Caco-2 (cell line): ENCODE data around the gene BUB1. TPM values are rescaled to one million over a fixed set of nuclear protein-coding genes. Genes with fewer than 3 reads are reported as not detected.

Experiments
- BruUV-seq: library from RNA; stranded (reverse); fragments of 400-500 nt; replicated peaks from 2 replicates; lab custom pipeline; 2021; lab: Mats Ljungman, UMichigan
- CTCF ChIA-PET: fragments of 300-600 bp; sonication (Branson Sonifier 250); formaldehyde crosslinking; loops from one replicate; lab custom pipeline; 2022; ENCODE audit warnings: antibody characterized with exemption; lab: Charles Lee
- POLR2A ChIA-PET: fragments of 300-600 bp; sonication (Branson Sonifier 250); formaldehyde crosslinking; loops from one replicate; lab custom pipeline; 2022; ENCODE audit warnings: antibody characterized with exemption; lab: Charles Lee
- DNase-seq, 2 experiments: peaks; one replicate each; pipeline versions ENCODE4 v3.0.0 to v3.0.0-alpha.2; 2020 to 2022
- H3K27me3 ChIP-seq: replicated peaks from 2 replicates; pipeline ENCODE4 v1.6.0; 2011; ENCODE audit warnings: low read length; ENCODE audit not compliant: control insufficient read depth, insufficient read depth
- H3K36me3 ChIP-seq: 2 replicates; pipeline ENCODE4 v1.5.1; 2011; ENCODE audit warnings: low read length; ENCODE audit not compliant: control insufficient read depth, insufficient read depth
- H3K4me1 ChIP-seq: fragments of 250-450 bp; sonication (Bioruptor Pico); 2 replicates; pipeline ENCODE4 v1.5.1; 2020; ENCODE audit warnings: mild to moderate bottlenecking
- H3K4me3 ChIP-seq: 2 replicates; pipeline ENCODE4 v1.5.1; 2011; ENCODE audit warnings: low read depth, mild to moderate bottlenecking, control low read depth, low read length
- H3K9me3 ChIP-seq: fragments of 250-450 bp; sonication (Bioruptor Pico); 2 replicates; pipeline ENCODE4 v1.5.1; 2020; ENCODE audit warnings: mild to moderate bottlenecking, moderate library complexity
- H3K27ac Mint-ChIP-seq: one replicate; pipeline ENCODE4 v1.8.0; 2022; ENCODE audit warnings: mixed read lengths; ENCODE audit not compliant: unreplicated experiment
- H3K27me3 Mint-ChIP-seq: one replicate; pipeline ENCODE4 v1.8.0; 2022; ENCODE audit warnings: mixed read lengths; ENCODE audit not compliant: insufficient read depth, unreplicated experiment
- H3K36me3 Mint-ChIP-seq: one replicate; pipeline ENCODE4 v1.8.0; 2022; ENCODE audit warnings: mild to moderate bottlenecking, mixed read lengths; ENCODE audit not compliant: insufficient read depth, unreplicated experiment
- H3K4me1 Mint-ChIP-seq: one replicate; pipeline ENCODE4 v1.8.0; 2022; ENCODE audit warnings: low read depth, mixed read lengths; ENCODE audit not compliant: unreplicated experiment
- H3K4me3 Mint-ChIP-seq: one replicate; pipeline ENCODE4 v1.8.0; 2022; ENCODE audit warnings: mild to moderate bottlenecking, moderate library complexity, mixed read lengths; ENCODE audit not compliant: unreplicated experiment
- H3K9me3 Mint-ChIP-seq: one replicate; pipeline ENCODE4 v1.8.0; 2022; ENCODE audit warnings: mixed read lengths; ENCODE audit not compliant: unreplicated experiment
- intact Hi-C: fragments of 100-400 bp; cut with micrococcal nuclease; formaldehyde crosslinking; loops from one replicate; pipeline ENCODE4 v1.10.0; 2022; ENCODE audit not compliant: unreplicated experiment
- total RNA-seq: library from RNA; stranded (reverse); gene quantifications from 2 replicates; pipeline ENCODE4 v1.2.3, GENCODE V29; 2022
- TF ChIP-seq, protein P1 (sequence below), 2 experiments: fragments of 200-600 bp in 1 of 2; IDR thresholded peaks; 1 replicate in 1 of 2; 2 replicates in 1 of 2; pipeline versions ENCODE4 v1.5.1 to v1.8.0; 2011 to 2022; ENCODE audit warnings: antibody characterized with exemption in 1 of 2, control low read depth in 1 of 2, inconsistent platforms in 1 of 2, low read depth in 1 of 2, low read length in 1 of 2, mild to moderate bottlenecking in 1 of 2, moderate library complexity in 1 of 2; ENCODE audit not compliant: insufficient read depth in 1 of 2, severe bottlenecking in 1 of 2, unreplicated experiment in 1 of 2

Gene BUB1
- total RNA-seq, 1 experiment from 2014 or later: 60.7 TPM

DNA sequence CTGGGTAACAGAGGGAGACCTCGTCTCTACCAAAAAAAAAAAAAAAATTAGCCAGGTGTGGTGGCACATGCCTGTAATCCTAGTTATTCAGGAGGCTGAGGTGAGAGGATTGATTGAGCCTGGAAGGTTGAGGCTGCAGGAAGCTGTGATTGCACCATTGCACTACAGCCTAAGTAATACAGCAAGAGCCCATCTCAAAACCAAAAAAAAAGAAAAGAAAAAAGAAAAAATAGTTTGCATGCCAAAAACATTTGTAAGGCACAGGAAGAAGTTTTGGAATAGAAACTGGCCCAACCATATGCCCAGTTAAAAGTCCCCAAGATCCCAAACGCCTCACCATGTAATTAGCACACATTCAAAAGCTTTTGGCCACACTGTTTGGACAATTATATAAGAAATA, 41.1 kb upstream of the BUB1 start:
- Mint-ChIP-seq H3K27ac (no peak overlapping the region), H3K36me3 (no peaks in the 10 kb centered on the region), H3K4me3 (no peak overlapping the region), H3K9me3 (no peaks in the 10 kb centered on the region), H3K4me1 (no peaks in the 10 kb centered on the region), H3K27me3 (no peaks in the 10 kb centered on the region)
- ChIA-PET CTCF (no interaction called here), POLR2A (no interaction called here)
- Histone ChIP-seq H3K4me3 (no peak overlapping the region), H3K27me3 (no peaks in the 10 kb centered on the region; the same call in 1 of the 2 replicates), H3K4me1 (no peaks in the 10 kb centered on the region), H3K36me3 (no peaks in the 10 kb centered on the region), H3K9me3 (no peaks in the 10 kb centered on the region)
- no TSS peak for BruUV-seq
- intact Hi-C loops: no loop called here
- TF ChIP-seq, protein P1, sequence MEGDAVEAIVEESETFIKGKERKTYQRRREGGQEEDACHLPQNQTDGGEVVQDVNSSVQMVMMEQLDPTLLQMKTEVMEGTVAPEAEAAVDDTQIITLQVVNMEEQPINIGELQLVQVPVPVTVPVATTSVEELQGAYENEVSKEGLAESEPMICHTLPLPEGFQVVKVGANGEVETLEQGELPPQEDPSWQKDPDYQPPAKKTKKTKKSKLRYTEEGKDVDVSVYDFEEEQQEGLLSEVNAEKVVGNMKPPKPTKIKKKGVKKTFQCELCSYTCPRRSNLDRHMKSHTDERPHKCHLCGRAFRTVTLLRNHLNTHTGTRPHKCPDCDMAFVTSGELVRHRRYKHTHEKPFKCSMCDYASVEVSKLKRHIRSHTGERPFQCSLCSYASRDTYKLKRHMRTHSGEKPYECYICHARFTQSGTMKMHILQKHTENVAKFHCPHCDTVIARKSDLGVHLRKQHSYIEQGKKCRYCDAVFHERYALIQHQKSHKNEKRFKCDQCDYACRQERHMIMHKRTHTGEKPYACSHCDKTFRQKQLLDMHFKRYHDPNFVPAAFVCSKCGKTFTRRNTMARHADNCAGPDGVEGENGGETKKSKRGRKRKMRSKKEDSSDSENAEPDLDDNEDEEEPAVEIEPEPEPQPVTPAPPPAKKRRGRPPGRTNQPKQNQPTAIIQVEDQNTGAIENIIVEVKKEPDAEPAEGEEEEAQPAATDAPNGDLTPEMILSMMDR (IDR thresholded peaks at IDR 0.05; ENCODE audit: insufficient read depth in 1 of 2, low read depth in 1 of 2, low read length in 1 of 2, severe bottlenecking in 1 of 2, unreplicated experiment in 1 of 2): no peak
- no peak for DNase-seq

DNA sequence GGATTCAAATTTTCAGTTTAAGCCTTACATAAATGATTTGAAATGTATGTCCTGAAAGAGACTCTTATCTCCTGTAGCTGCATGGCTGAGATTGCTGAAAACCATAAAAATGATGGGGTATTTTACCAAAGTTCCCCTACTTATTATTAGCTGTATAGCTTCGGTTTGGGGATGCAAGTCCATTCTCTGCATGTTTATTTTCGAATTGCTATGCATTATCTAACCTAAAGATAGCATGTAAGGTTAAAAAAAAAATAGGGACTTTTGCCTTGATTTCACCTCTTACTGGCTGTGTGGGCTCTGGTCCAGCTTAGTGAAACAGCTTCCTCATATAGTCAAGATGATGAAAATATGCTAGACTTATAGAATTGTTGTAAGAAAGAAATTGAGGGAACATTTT, 40.5 kb upstream of the BUB1 start:
- no peak overlapping the region for H3K4me3 ChIP-seq
- peaks cover 4% of the 10 kb centered on the region; the same call in 1 of the 2 replicates for H3K4me1 ChIP-seq
- ChIA-PET CTCF (no interaction called here), POLR2A (no interaction called here)
- H3K27me3 ChIP-seq: no peaks in the 10 kb centered on the region
- no peaks in the 10 kb centered on the region for H3K36me3 Mint-ChIP-seq
- H3K9me3 Mint-ChIP-seq: no peaks in the 10 kb centered on the region
- H3K4me3 Mint-ChIP-seq: no peak overlapping the region
- H3K36me3 ChIP-seq: no peaks in the 10 kb centered on the region
- no peak overlapping the region for H3K27ac Mint-ChIP-seq
- intact Hi-C loops: no loop called here
- TF ChIP-seq, protein P1 (IDR thresholded peaks at IDR 0.05; ENCODE audit: insufficient read depth in 1 of 2, low read depth in 1 of 2, low read length in 1 of 2, severe bottlenecking in 1 of 2, unreplicated experiment in 1 of 2): no peak
- no peaks in the 10 kb centered on the region for H3K27me3 Mint-ChIP-seq
- no peaks in the 10 kb centered on the region for H3K9me3 ChIP-seq
- no peak for DNase-seq
- H3K4me1 Mint-ChIP-seq: peaks cover 3% of the 10 kb centered on the region
- no TSS peak for BruUV-seq

DNA sequence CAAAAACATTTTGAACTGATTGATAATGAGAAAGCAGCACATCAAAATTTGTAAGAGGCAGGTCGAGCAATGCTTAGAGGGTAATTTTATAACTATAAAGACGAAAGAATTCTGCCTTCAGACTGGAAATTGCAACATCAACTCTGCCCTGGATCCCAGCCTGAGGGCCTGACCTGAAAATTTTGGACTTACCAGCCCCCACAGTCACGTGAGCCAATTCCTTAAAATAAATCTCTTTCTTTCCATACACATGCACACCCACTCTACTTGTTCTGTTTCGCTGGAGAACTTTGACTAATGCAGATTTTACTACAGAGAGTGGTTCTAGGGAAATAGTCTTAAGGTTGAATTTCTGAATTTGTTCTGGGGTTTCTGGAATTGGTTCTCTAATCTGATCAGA, 39.9 kb upstream of the BUB1 start:
- Histone ChIP-seq H3K4me1 (peaks cover 8% of the 10 kb centered on the region; the same call in 1 of the 2 replicates), H3K4me3 (no peak overlapping the region), H3K36me3 (no peaks in the 10 kb centered on the region), H3K27me3 (no peaks in the 10 kb centered on the region), H3K9me3 (no peaks in the 10 kb centered on the region)
- DNase-seq: no peak
- POLR2A ChIA-PET: no interaction called here
- H3K36me3 Mint-ChIP-seq: no peaks in the 10 kb centered on the region
- H3K27me3 Mint-ChIP-seq: no peaks in the 10 kb centered on the region
- TF ChIP-seq, protein P1 (IDR thresholded peaks at IDR 0.05; ENCODE audit: insufficient read depth in 1 of 2, low read depth in 1 of 2, low read length in 1 of 2, severe bottlenecking in 1 of 2, unreplicated experiment in 1 of 2): no peak
- H3K9me3 Mint-ChIP-seq: no peaks in the 10 kb centered on the region
- H3K4me3 Mint-ChIP-seq: no peak overlapping the region
- intact Hi-C loops: no loop called here
- no peak overlapping the region for H3K27ac Mint-ChIP-seq
- CTCF ChIA-PET: no interaction called here
- peaks cover 9% of the 10 kb centered on the region for H3K4me1 Mint-ChIP-seq
- no TSS peak for BruUV-seq
